HepG2 (cell line): ENCODE results near the gene UTRN. TPM values are rescaled to one million over a fixed set of nuclear protein-coding genes. Genes with fewer than 3 reads are reported as not detected.
A peak's percentile ranks its signal among the peaks of the same experiment; 100 is the strongest.

Experiments used
- ATF4 ChIP-seq, 2 experiments: fragments of 450-650 bp in 1 of 2; sonication (generic) in 1 of 2; formaldehyde crosslinking; IDR thresholded peaks; 2 replicates each; pipeline versions ENCODE4 v1.5.0 to v1.8.0; 2020 to 2022; ENCODE audit warnings: mild to moderate bottlenecking in 1 of 2, missing genetic modification reagents in 1 of 2
- CBX1 ChIP-seq: IDR thresholded peaks from one replicate; pipeline ENCODE4 v1.6.1; 2016; ENCODE audit warnings: antibody characterized with exemption, low read depth
- CREB3 ChIP-seq: sonication (generic); formaldehyde crosslinking; IDR thresholded peaks from 2 replicates; pipeline ENCODE4 v1.5.0; 2020; ENCODE audit warnings: missing genetic modification reagents
- FOXJ3 ChIP-seq: sonication (generic); formaldehyde crosslinking; IDR thresholded peaks from 2 replicates; pipeline ENCODE4 v1.4.0; 2020; ENCODE audit warnings: missing genetic modification reagents, mild to moderate bottlenecking, borderline replicate concordance
- HMGXB4 ChIP-seq, 2 experiments: sonication (generic) in 1 of 2; formaldehyde crosslinking in 1 of 2; IDR thresholded peaks; 2 replicates each; pipeline versions ENCODE4 v1.4.0 to v1.6.1; 2018 to 2020; ENCODE audit warnings: missing genetic modification reagents in 2 of 2, borderline replicate concordance in 1 of 2, low read depth in 1 of 2, mild to moderate bottlenecking in 1 of 2, missing biosample characterization in 1 of 2
- HNRNPH1 ChIP-seq: fragments of 200-400 bp; formaldehyde crosslinking; optimal IDR thresholded peaks from 2 replicates; pipeline ENCODE3; 2017; ENCODE audit warnings: mild to moderate bottlenecking, low read depth, low read length
- MTA3 ChIP-seq: sonication (generic); formaldehyde crosslinking; IDR thresholded peaks from 2 replicates; pipeline ENCODE4 v1.4.0; 2020; ENCODE audit warnings: missing genetic modification reagents
- NKX3-1 ChIP-seq: sonication (generic); formaldehyde crosslinking; IDR thresholded peaks from 2 replicates; pipeline ENCODE4 v1.5.0; 2020; ENCODE audit warnings: missing genetic modification reagents
- NONO ChIP-seq, 2 experiments: fragments of 450-650 bp in 1 of 2; sonication (generic) in 1 of 2; formaldehyde crosslinking in 1 of 2; IDR thresholded peaks in 1 of 2; conservative IDR thresholded peaks in 1 of 2; 2 replicates each; pipeline versions ENCODE4 v1.6.1 to v1.8.0; 2017 to 2022; ENCODE audit warnings: mild to moderate bottlenecking in 1 of 2, missing genetic modification reagents in 1 of 2, moderate library complexity in 1 of 2
- SALL1 ChIP-seq: sonication (generic); formaldehyde crosslinking; IDR thresholded peaks from 2 replicates; pipeline ENCODE4 v1.8.0; 2022; ENCODE audit warnings: mild to moderate bottlenecking, missing genetic modification reagents
- SMARCC2 ChIP-seq: fragments of 450-650 bp; IDR thresholded peaks from 2 replicates; pipeline ENCODE4 v1.6.1; 2017; ENCODE audit warnings: antibody characterized with exemption, mild to moderate bottlenecking
- ZFY ChIP-seq: sonication (generic); formaldehyde crosslinking; IDR thresholded peaks from 2 replicates; pipeline ENCODE4 v1.4.0; 2020; ENCODE audit warnings: missing genetic modification reagents
- ZNF276 ChIP-seq: sonication (generic); formaldehyde crosslinking; IDR thresholded peaks from 2 replicates; pipeline ENCODE4 v1.4.0; 2020; ENCODE audit warnings: mild to moderate bottlenecking, low read depth, missing genetic modification reagents
- ZNF296 ChIP-seq: sonication (generic); formaldehyde crosslinking; conservative IDR thresholded peaks from 2 replicates; pipeline ENCODE4 v1.5.0; 2020; ENCODE audit warnings: mild to moderate bottlenecking, missing genetic modification reagents
- ZNF512 ChIP-seq: sonication (generic); formaldehyde crosslinking; IDR thresholded peaks from 2 replicates; pipeline ENCODE4 v1.4.0; 2020; ENCODE audit warnings: mild to moderate bottlenecking, missing genetic modification reagents
- ZNF704 ChIP-seq: sonication (generic); formaldehyde crosslinking; IDR thresholded peaks from 2 replicates; pipeline ENCODE4 v1.8.1; 2023; ENCODE audit warnings: mild to moderate bottlenecking, inconsistent platforms, moderate library complexity, missing genetic modification reagents, borderline replicate concordance
- polyA plus RNA-seq, 8 experiments: library from polyadenylated mRNA; depleted of rRNA in 3 of 8; stranded (reverse) in 7 of 8; unstranded in 1 of 8; fragments of >200 nt; fragmentation: Illumina TruSeq in 4 of 8; extraction: Trizol in 4 of 8; gene quantifications; 2 replicates each; pipeline versions ENCODE4 v1.2.1 to v1.2.3, GENCODE V29; 2011 to 2016; ENCODE audit warnings: low read depth in 4 of 8, missing spikeins in 1 of 8, mixed read lengths in 1 of 8; ENCODE audit not compliant: insufficient read depth in 1 of 8
- total RNA-seq, 5 experiments: library from RNA; depleted of rRNA; stranded (reverse); fragments of >200 nt; fragmentation: Illumina TruSeq; extraction: Trizol; gene quantifications; 2 replicates each; pipeline ENCODE4 v1.2.3, GENCODE V29; 2016; ENCODE audit warnings: low read depth in 1 of 5

The UTRN gene
- total and polyA plus RNA-seq, 2 of the 13 experiments (the other 11 are each of a cell fraction or from before 2014, with no cell fraction given): 102 to 116 TPM

- TF ChIP-seq SALL1 (CRISPR knock-in tag) (peak; percentile 91), ZNF704 (CRISPR knock-in tag) (no peak), MTA3 (CRISPR knock-in tag) (no peak), ZNF296 (CRISPR knock-in tag) (no peak), NKX3-1 (0 out of 2 replicates have a peak, but pooled peaks have one; percentile 30), FOXJ3 (CRISPR knock-in tag) (peak; percentile 45; the same call in 1 of the 2 replicates), SMARCC2 (no peak), NONO (IDR thresholded peaks at IDR 0.05) (no peak), NONO (CRISPR knock-in tag; conservative IDR thresholded peaks at IDR 0.05) (0 out of 2 replicates have a peak, but pooled peaks have one; percentile 40), ZFY (CRISPR knock-in tag) (peak; percentile 83), ATF4 (CRISPR knock-in tag; IDR thresholded peaks at IDR 0.05) (peak in 1 of 2 experiments; percentile 55; a peak in 2 of 4 replicates), CBX1 (no peak), CREB3 (peak; percentile 81; the same call in 1 of the 2 replicates), ZNF512 (CRISPR knock-in tag) (no peak), ZNF276 (CRISPR knock-in tag) (no peak; the same call in 1 of the 2 replicates), HMGXB4 (CRISPR knock-in tag; IDR thresholded peaks at IDR 0.05; ENCODE audit: borderline replicate concordance in 1 of 2, low read depth in 1 of 2) (peak; percentile 53 to 77; a peak in 1 of 4 replicates), HNRNPH1 (no peak)
Measured at GRCh38 chr6:144286503-144287393, 1.6 kb downstream of the UTRN start (continued).
